NCI-H526 (cell line): ENCODE data around the gene SERPINE2.
A peak's percentile ranks its signal among the peaks of the same experiment; 100 is the strongest.
"Not testable (repeated sequence)": the region's sequence is repeated elsewhere in the genome, so short reads cannot be mapped to it uniquely, and the experiment has no call there.

Source experiments
- DNase-seq, 2 experiments: peaks; one replicate each; lab custom pipeline; 2025; lab: John Stamatoyannopoulos, UW

Gene SERPINE2

DNA sequence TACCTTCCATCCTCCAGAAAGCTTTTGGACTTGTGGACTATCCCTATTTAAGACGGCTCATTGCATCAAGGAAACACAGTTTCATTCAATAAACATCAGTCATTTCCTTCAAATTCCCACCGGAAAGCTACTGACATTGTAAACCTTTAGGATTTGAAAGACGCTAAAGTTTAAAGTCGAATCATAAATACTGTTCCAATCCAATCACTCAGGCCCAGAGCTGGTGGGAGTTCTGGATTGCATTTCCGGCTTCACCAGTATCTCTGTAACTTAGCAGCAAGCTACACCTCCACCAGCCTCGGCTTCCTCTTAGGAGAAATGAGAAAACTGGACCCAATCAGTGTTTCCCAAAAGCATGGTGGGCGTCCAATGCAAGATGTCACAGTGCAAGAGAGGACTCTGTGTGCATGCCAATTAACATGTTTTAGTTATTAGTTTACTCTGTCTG is 95.5 kb downstream of the SERPINE2 start:
- DNase-seq: peak in 1 of 2 experiments; percentile 26

DNA sequence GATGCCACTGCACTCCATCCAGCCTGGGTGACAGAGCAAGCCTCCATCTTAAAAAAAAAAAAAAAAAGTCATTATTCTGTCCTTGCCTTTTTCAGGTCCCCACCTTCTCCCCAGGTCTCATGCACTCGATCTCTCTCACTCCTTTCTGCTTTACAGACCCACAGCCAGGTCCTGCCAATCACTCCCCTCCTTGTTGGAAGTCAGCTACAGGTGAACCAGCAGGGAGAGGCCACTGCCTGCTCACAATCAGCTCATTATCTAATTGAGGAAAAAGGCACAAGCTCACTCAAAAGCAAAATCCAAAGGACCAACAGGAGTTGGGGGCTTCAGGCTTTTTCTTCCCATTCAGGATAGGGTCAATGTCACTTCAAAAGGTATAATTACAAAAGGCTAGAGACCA is 96.0 kb downstream of the SERPINE2 start:
- DNase-seq: no peak

DNA sequence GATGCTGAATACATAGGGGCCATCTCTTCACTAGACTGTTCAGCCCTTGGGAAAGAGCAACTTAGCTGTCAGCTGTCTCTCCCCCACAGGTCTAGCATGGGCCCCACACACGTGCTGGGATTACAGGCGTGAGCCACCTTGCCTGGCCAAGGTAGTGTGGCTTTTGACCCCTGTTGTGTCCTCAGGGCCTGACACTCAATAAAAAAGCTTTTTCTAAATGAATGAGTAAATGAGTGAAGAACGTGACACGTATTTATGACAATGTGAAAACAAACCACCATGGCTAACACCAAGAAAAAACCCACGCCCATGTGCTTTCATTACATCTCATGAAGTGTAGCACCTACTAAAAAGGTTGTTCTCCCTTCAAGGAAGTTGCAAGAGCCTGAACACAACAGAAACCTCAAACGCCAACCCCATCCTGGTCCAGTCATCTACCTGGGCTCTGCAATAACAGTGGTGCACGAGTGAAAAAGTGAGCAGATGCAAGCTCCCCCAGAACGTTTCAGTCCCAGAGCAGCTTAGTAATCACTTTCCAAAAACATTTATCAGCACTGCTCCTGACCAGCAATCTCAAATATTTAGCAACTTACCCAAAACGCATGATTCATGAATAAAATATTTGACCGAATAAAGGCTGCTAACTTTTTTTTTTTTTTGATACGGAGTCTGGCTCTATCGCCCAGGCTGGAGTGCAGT is 97.4 kb downstream of the SERPINE2 start:
- DNase-seq: no peak

DNA sequence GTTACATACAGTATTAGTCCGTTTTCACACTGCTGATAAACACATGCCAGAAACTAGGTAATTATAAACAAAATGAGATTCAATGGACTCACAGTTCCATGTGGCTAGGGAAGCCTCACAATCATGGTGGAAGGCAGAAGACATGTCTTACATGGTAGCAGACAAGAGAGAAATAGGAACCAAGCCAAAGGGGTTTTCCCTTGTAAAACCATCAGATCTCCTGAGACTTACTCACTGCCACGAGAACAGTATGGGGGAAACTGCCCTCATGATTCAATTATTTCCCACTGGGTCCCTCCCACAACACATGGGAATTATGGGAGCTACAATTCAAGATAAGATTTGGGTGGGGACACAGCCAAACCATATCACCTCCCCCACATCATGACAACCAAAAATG is 99.6 kb downstream of the SERPINE2 start:
- not testable (repeated sequence) for DNase-seq

DNA sequence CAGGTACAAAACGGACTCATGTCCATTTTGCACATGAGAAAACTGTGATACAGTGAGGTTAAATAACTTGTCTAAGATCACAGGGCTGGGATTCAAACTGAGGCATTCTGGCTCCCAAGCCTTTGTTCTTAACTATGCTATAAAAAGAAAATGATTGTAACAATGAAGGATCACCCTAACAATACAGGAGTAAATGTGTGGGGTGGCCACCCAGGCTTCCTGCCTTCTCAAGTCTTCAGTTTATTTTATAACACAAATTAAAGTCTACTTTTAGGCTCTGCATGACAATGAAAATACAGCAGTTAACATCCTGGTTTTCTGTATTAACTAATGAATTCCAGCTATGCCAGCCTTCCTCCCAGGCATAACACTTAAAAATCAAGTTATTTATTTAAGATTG is 101.6 kb downstream of the SERPINE2 start:
- DNase-seq: no peak

DNA sequence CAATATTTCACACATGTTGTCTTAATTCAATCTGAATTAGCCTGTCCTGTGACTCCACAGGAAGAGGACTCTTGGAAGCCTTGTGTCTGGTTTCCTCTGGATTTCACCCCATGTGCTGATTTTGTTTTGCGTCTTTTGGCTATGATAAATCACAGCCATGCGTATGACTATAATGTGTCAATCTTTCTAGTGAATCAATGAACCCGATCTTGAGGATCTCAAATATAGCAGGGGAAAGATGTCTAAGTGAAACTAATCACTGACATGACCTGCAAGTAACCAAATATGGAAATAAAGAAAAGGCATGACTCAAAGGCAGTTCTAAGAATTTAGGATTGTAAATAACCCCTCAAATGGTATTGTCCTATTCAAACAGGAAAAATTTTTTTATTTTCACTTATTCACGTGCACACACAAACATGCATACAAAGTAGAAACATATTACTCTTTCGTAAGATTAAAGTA is 102.2 kb downstream of the SERPINE2 start:
- no peak for DNase-seq

DNA sequence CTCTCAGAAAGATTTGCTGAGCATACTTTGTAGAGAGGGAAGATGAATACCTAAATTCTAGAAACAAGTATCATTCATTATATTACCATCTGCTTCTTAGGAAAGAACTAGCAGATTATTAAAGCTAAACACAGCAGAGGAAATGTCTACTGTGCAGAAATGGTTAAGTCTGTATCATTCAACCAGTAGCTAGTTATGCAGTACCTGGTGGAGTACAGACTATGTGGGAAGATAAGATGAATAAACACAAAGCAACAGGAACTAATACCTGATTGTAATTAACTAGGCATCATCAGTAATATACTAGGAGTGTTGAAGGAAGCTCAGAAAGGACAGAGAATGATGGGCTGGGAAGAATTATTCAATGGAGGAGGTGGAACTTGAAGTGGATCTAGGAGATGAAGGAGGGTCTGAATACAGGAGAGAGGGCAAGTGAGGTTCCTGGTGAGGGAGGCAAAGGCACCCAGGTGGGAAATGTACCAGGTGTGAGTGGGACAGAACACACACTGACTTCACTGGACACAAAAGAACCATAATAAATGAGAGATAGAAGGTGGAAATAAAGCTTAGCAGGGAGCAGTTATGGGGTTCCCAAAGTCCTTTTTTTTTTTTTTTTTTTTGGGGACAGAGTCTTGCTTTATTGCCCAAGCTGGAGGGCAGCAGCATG is 103.5 kb downstream of the SERPINE2 start:
- no peak for DNase-seq

DNA sequence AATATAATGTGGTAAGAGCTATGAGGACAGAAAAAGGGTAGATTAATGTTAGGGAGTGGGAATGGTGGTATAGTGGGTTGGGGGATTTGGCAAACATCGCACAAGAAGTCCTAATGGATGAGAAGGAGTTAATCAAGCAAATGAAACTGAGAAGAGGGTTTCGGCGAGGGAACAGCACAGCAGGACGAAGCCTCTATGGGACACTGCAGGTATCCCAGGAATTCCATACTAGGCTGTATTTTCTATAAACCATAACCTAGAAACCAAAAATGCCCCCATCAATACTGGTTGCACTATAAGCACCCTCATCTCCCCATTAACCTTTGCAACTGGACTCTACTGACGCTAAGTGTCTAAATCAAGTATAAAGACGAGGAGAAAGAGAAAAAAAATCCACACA is 104.2 kb downstream of the SERPINE2 start:
- DNase-seq: no peak

DNA sequence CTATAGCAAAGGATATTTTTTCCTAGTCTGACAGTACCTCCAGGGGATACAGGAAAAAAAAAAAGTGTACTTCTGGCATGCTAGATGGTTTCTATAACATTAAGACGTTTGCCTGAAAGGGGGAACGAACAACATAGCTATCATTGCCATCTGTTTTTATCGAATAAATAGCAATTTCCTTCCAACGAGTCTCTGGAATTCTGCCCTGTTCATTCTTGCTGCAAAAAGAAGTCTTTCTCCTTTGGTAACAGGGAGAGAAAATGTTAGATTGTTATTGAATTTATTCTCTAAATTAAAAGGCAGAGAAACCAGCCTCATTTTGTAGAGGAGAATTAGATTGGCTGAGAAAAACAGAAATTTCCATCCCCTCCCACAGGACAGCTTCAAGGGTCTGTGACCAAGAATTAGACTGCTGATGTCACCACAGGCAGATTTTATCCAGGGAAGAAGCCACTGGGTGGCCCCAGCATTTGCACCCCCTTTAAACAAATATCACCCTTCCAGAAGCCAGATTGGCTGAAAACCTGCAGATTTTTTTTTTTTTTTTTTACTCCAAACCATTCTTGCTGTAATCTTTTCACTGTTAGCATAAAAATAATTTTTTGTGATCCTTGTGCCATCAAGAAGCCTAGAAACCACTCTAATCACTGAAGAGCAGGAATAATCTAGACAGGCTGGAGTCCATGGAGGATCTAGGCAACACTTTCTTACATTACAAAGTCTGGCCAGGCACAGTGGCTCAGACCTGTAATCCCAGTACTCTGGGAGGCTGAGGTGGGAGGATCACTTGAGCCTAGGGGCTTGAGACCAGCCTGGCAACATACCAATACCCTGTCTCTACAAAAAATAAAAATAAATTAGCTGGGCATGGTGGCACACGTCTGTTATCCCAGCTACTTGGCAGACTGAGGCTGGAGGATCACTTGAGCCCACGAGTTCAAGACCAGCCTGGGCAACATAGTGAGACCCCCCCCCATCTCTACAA is 106.0 kb downstream of the SERPINE2 start:
- DNase-seq: no peak

DNA sequence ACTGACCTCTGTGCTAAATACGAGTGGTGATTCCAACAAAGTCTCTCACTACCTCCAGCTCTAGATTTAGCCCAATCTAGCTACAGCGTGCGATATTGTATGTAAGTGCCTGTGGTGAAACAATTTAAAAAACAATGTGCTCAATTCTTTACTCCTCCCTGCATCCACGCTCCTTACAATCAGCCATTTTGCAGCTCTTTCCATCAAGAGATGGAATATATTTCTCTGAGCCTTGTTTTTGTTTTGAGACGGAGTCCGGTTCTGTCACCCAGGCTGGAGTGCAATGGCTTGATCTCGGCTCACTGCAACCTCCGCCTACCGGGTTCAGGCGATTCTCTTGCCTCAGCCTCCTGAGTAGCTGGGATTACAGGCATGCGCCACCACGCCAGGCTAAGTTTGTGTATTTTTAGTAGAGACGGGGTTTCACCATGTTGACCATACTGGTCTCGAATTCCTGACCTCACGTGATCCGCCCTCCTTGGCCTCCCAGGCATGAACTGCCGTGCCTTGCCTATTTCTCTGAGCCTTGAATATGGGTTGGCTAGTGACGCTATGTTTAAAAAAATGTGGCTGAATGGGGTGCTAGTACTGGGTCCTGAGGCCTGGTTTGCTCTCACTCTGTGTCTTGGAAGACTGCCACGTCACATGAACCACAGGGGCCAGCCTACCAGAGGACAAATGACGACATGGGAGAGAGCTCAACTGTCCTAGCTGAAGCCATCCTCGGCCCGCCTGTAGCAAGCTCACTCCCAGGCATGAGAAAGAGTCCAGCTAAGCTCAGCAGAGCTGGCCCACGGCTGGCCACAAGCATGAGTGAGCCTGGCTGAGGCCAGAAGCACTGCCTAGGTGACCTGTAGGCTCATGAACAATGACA is 108.7 kb downstream of the SERPINE2 start:
- no peak for DNase-seq

DNA sequence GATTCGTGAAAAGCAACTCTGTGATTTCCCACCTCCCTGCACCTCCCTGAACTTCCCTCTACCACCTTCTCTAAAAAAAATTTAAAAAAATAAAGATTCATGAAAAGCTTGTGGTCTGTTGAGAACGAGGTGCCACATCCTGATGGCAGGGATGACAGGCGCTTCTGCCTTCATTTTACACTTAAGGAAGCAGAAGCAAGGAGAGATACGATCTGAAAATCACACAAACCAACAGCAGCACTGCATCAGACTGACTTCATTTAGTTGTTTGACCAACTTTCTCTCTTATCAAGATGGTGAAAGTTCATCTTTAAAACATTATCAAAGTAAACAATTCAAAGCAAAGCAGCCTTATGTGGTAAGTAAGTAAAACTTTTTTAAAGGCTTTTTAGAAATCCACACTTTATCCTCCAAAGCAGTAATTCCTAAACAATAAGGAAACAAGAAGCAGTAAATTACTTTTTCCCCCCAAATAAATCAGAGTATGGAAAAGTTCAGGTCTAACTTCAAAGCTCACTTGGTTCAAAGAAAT is 109.4 kb downstream of the SERPINE2 start:
- no peak for DNase-seq

DNA sequence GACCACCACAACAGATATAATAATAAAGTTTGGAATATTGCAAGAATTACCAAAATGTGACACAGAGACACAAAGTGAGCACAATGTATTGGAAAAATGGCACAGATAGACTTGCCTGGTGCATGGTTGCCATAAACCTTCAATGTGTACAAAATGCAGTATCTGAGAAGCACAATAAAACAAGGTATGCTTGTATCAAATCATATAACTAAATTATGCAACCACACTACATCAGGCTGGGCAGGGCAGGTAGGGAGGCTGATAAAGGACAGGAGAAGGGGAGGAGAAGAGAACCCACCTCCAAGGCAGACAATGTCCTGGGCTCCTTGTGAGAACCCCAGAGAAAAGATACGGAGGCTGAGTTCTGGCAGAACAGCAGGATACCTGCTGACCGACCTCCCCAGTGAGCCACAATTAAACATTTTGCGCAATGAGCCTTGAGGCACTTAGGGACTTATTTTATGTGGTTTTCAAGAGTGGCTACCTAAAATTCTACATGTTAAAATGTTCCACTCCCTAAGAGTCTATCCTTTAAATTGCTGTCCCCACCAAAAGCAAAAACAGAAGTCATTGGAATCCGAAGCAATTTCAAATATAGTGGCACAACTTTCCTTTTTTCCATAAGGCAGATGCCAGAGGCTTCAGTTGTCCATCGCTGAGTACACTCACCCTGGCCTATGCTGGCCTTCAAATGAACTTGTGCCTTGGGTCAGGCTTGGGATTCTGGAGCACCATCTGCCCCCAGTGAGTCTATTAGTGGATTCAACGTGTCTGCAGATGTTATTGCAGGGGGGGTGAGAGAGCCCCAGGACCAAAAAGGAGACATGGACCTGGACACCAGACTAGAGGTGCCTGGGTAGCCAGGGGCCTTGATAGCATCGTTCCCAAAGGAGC is 110.7 kb downstream of the SERPINE2 start:
- DNase-seq: no peak

DNA sequence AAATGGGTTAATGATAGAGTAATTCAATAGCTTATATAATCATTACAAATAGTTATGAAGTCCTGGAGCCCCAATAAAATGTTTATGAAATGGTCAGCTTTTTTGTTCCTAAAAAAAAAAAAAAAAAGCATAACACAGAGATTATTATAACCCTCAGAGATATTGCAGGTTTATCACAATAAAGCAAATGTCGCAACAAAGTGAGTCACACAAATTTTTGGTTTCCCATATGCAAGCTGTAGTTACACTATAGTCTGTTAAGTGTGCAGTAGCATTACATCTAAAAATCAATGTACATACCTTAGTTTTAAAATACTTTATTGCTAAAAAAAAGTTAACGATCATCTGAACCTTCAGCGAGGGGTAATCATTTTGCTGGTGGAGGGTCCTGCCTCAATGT is 114.0 kb downstream of the SERPINE2 start:
- no peak for DNase-seq
